Putamen (tissue), 1 donor: ENCODE results near the gene FCER1A.

Source experiments
- DNase-seq: peaks from one replicate; pipeline ENCODE4 v3.0.0-alpha.2; 2016; ENCODE audit warnings: low spot score

Gene FCER1A

DNA sequence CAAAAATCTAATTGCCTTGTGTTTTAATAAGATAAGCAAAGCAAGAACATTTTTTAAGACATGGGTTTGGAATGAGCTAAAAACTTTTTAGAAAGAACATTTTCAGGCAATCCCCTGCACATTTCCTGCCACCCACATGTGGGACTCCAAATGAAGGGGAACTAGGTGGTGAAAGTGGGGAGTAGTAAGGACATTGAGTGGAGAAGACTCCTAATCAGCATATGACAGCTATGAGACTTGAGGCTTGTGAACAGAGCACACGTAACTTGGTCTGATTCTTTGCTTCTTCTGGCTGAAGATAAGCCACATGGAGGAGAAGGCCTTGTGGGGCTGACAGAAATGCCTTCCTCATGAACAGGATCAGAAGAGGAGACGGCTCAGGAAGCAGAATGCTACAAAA, 50.3 kb downstream of the FCER1A start:
- DNase-seq, result no peak
